ENCODE results near the gene MAEA.
"Not testable (repeated sequence)": the region's sequence is repeated elsewhere in the genome, so short reads cannot be mapped to it uniquely, and the experiment has no call there.

Gene MAEA

GRCh38 chr4:1369479-1370079 is 79.9 kb downstream of the MAEA start:
- FAIRE-seq = no peak

GRCh38 chr4:1370321-1371124 is 80.8 kb downstream of the MAEA start:
- FAIRE-seq = no peak

- no peak for FAIRE-seq
These were observed 81.8 kb downstream of the MAEA start for GRCh38 chr4:1371176-1372165.

- FAIRE-seq = not testable (repeated sequence)
These were observed 82.9 kb downstream of the MAEA start for GRCh38 chr4:1372576-1372975.

GRCh38 chr4:1373892-1374705 is 84.4 kb downstream of the MAEA start:
- no peak for FAIRE-seq

GRCh38 chr4:1374706-1375045 is 85.0 kb downstream of the MAEA start:
- FAIRE-seq = no peak

GRCh38 chr4:1375051-1375721 is 85.5 kb downstream of the MAEA start:
- FAIRE-seq = no peak

GRCh38 chr4:1375761-1376322 is 86.2 kb downstream of the MAEA start:
- no peak for FAIRE-seq

GRCh38 chr4:1376391-1376840 is 86.7 kb downstream of the MAEA start:
- FAIRE-seq = no peak

GRCh38 chr4:1376841-1377605 is 87.3 kb downstream of the MAEA start:
- no peak for FAIRE-seq

GRCh38 chr4:1377606-1378261 is 88.0 kb downstream of the MAEA start:
- no peak for FAIRE-seq

GRCh38 chr4:1378559-1379231 is 89.0 kb downstream of the MAEA start:
- no peak for FAIRE-seq

GRCh38 chr4:1379351-1379781 is 89.7 kb downstream of the MAEA start:
- no peak for FAIRE-seq

- no peak for FAIRE-seq
These were observed 90.2 kb downstream of the MAEA start for GRCh38 chr4:1379801-1380331.

GRCh38 chr4:1380368-1381151 is 90.9 kb downstream of the MAEA start:
- no peak for FAIRE-seq

- no peak for FAIRE-seq
These were observed 91.5 kb downstream of the MAEA start for GRCh38 chr4:1381181-1381621.

GRCh38 chr4:1381944-1382541 is 92.4 kb downstream of the MAEA start:
- no peak for FAIRE-seq
